Uterus (tissue), 4 donors: ENCODE data around the gene TMOD4. TPM values are rescaled to one million over a fixed set of nuclear protein-coding genes. Genes with fewer than 3 reads are reported as not detected.

Source experiments
- DNase-seq, 2 donors: peaks; one replicate each; pipeline ENCODE4 v3.0.0-alpha.2; 2019 to 2020
- H3K27ac ChIP-seq, 2 donors: fragments of 200-600 bp; sonication (generic); 1 replicate in 1 of 2; 2 replicates in 1 of 2; pipeline ENCODE4 v1.5.1; 2016 to 2018
- H3K27me3 ChIP-seq, 2 donors: fragments of 200-600 bp; sonication (generic); one replicate each; pipeline ENCODE4 v1.5.1; 2018 to 2019; ENCODE audit warnings: control low read depth in 1 of 2
- H3K36me3 ChIP-seq, 2 donors: fragments of 200-600 bp; sonication (generic); one replicate each; pipeline ENCODE4 v1.5.1; 2019; ENCODE audit warnings: control low read depth in 1 of 2
- H3K4me1 ChIP-seq, 2 donors: fragments of 200-600 bp; sonication (generic); one replicate each; pipeline ENCODE4 v1.5.1; 2018 to 2019; ENCODE audit warnings: control low read depth in 1 of 2
- H3K4me3 ChIP-seq, 2 donors: fragments of 200-600 bp; sonication (generic); 1 replicate in 1 of 2; 2 replicates in 1 of 2; pipeline ENCODE4 v1.5.1; 2018 to 2019; ENCODE audit warnings: mild to moderate bottlenecking in 1 of 2
- H3K9me3 ChIP-seq, 2 donors: fragments of 200-600 bp; sonication (generic); one replicate each; pipeline ENCODE4 v1.5.1; 2019; ENCODE audit warnings: control low read depth in 1 of 2
- CTCF ChIP-seq, 4 experiments: fragments of 200-600 bp in 2 of 4; fragments of 450-650 bp in 2 of 4; sonication (generic) in 2 of 4; IDR thresholded peaks; one replicate each; pipeline ENCODE4 v1.5.1; 2016 to 2019; ENCODE audit warnings: antibody characterized with exemption in 4 of 4, mild to moderate bottlenecking in 2 of 4, moderate library complexity in 1 of 4
- POLR2A ChIP-seq, 2 donors: fragments of 450-650 bp; IDR thresholded peaks; one replicate each; pipeline ENCODE4 v1.6.1; 2016; ENCODE audit warnings: antibody characterized with exemption in 2 of 2, mild to moderate bottlenecking in 1 of 2, moderate library complexity in 1 of 2
- intact Hi-C: fragments of 100-400 bp; cut with DNase I; formaldehyde crosslinking; loops from one replicate; pipeline ENCODE4 v1.15.1; 2023; ENCODE audit warnings: low total_unique reads
- total RNA-seq, 4 donors: library from RNA; depleted of rRNA in 3 of 4; stranded (reverse); fragments of >200 nt in 3 of 4; gene quantifications; one replicate each; pipeline versions ENCODE4 v1.1.0 to v1.2.4, GENCODE V29; 2014 to 2023
- donor health status: DM: yes; HTN: yes; CAD: no.

Gene TMOD4
- total RNA-seq, 4 donors from 2014 or later = 0.26 TPM; not detected in 3

GRCh38 chr1:151157067-151157531, 18.7 kb downstream of the TMOD4 start:
- Histone ChIP-seq H3K36me3 (no peaks in the 10 kb centered on the region), H3K27me3 (no peaks in the 10 kb centered on the region), H3K4me1 (no peaks in the 10 kb centered on the region), H3K9me3 (no peaks in the 10 kb centered on the region), H3K4me3 (no peak overlapping the region), H3K27ac (no peak overlapping the region)
- DNase-seq = no peak
- intact Hi-C loops = loop anchor here (10.0 kb wide), 1 partner anchor 52 kb away; no protein-coding TSS in a partner anchor
- TF ChIP-seq POLR2A (IDR thresholded peaks at IDR 0.05) = no peak
- TF ChIP-seq CTCF (IDR thresholded peaks at IDR 0.05) = no peak

GRCh38 chr1:151156515-151156819, 19.3 kb downstream of the TMOD4 start, which contains the start of gene TNFAIP8L2:
TSS of gene TNFAIP8L2 (plus strand) at chr1:151156649. CDS start at chr1:151158698, 2,049 bp downstream.
- no peak within 1 kb of the TSS for H3K27ac ChIP-seq
- no peaks in the 10 kb centered on the region for H3K9me3 ChIP-seq
- TF ChIP-seq CTCF (IDR thresholded peaks at IDR 0.05) = no peak
- TF ChIP-seq POLR2A (IDR thresholded peaks at IDR 0.05) = no peak
- intact Hi-C loops = loop anchor here (10.0 kb wide), 1 partner anchor 52 kb away; no protein-coding TSS in a partner anchor
- H3K27me3 ChIP-seq = no peaks in the 10 kb centered on the region
- H3K4me3 ChIP-seq = no peak within 1 kb of the TSS
- no peaks in the 10 kb centered on the region for H3K4me1 ChIP-seq
- no peak for DNase-seq
- H3K36me3 ChIP-seq = no peaks in the 10 kb centered on the region

GRCh38 chr1:151147665-151148064, 28.1 kb downstream of the TMOD4 start:
- no peak for DNase-seq
- no peaks in the 10 kb centered on the region for H3K27me3 ChIP-seq
- no peak overlapping the region for H3K4me3 ChIP-seq
- intact Hi-C loops = no loop called here
- H3K27ac ChIP-seq = peak overlapping the region; percentile 89
- no peaks in the 10 kb centered on the region for H3K36me3 ChIP-seq
- peaks cover 5 to 12% of the 10 kb centered on the region in 2 donors for H3K4me1 ChIP-seq
- no peaks in the 10 kb centered on the region for H3K9me3 ChIP-seq
- TF ChIP-seq POLR2A (IDR thresholded peaks at IDR 0.05) (no peak), CTCF (IDR thresholded peaks at IDR 0.05) (no peak)

- no peak for TF ChIP-seq CTCF (IDR thresholded peaks at IDR 0.05)
- peak overlapping the region; percentile 89 for H3K27ac ChIP-seq
- DNase-seq = peak; percentile 42 to 54
- H3K4me3 ChIP-seq = peak overlapping the region; percentile 93 to 98
- H3K4me1 ChIP-seq = peaks cover 5 to 12% of the 10 kb centered on the region in 2 donors
- no peaks in the 10 kb centered on the region for H3K36me3 ChIP-seq
- H3K9me3 ChIP-seq = no peaks in the 10 kb centered on the region
- no peaks in the 10 kb centered on the region for H3K27me3 ChIP-seq
- intact Hi-C loops = no loop called here
These were observed 28.7 kb downstream of the TMOD4 start for GRCh38 chr1:151147132-151147503.

DNA sequence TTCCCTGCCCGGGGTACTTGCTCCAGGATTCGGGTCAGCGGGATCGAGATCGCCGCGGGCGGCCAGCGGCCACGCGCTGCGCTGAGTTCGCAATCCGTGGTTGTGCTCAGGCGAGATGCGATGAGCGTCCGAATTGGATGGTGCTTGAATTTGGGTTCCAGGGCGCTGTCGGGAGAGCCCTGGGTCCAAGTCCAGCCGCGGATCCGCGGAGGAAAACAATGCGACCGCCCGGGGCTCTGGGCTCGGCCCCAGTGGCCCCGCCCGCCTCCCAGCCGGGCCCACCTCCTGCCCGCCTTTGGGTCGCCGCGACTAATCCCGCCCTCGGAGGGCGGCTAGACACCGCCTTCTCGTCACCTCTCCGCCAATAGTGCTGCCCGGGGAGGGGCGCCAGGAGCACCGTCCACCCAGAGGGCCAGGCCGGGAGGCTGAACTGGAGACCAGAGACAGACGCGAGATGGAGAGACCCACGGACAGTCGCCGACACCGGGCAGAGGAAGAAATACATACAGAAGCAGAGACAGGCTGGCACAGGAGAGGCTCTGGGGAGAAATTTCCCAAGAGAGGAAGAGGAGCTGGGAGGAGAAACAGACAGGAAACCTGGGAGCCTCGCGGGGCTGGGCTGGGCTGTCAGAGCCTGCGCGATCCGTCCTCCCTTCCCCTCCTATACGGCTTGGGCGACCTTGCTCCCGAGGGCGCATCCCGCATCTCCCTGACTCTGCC, 29.2 kb downstream of the TMOD4 start, which contains the start of gene SEMA6C:
Gene SEMA6C (minus strand): TSS at position 220 of the 720 bp plus-strand sequence. CDS start 4,010 bp downstream, outside the sequence.
- DNase-seq = peak; percentile 95 to 96
- Histone ChIP-seq H3K27me3 (no peaks in the 10 kb centered on the region), H3K27ac (peak within 1 kb of the TSS; percentile 89), H3K4me1 (peaks cover 5 to 12% of the 10 kb centered on the region in 2 donors), H3K9me3 (no peaks in the 10 kb centered on the region), H3K4me3 (peak within 1 kb of the TSS; percentile 93 to 98), H3K36me3 (no peaks in the 10 kb centered on the region)
- intact Hi-C loops = no loop called here
- TF ChIP-seq POLR2A (IDR thresholded peaks at IDR 0.05) (peak; percentile 89 to 94), CTCF (IDR thresholded peaks at IDR 0.05) (no peak)
